Mononuclear cell (primary cell): ENCODE data around the gene FUCA1. TPM values are rescaled to one million over a fixed set of nuclear protein-coding genes. Genes with fewer than 3 reads are reported as not detected.
"Not testable (repeated sequence)": the region's sequence is repeated elsewhere in the genome, so short reads cannot be mapped to it uniquely, and the experiment has no call there.

Source experiments
- H3K27me3 ChIP-seq: 2 replicates; pipeline ENCODE4 v1.6.0; 2011; ENCODE audit warnings: low read length, control low read depth; ENCODE audit not compliant: insufficient read depth
- H3K4me1 ChIP-seq: 2 replicates; pipeline ENCODE4 v1.5.1; 2011; ENCODE audit warnings: mild to moderate bottlenecking, low read length, control low read depth; ENCODE audit not compliant: insufficient read depth
- H3K4me3 ChIP-seq: 2 replicates; pipeline ENCODE4 v1.5.1; 2011; ENCODE audit warnings: mild to moderate bottlenecking, low read length, moderate library complexity
- H3K9me3 ChIP-seq: 2 replicates; pipeline ENCODE4 v1.5.1; 2011; ENCODE audit warnings: low read depth, mild to moderate bottlenecking, control low read depth, low read length
- total RNA-seq: library from RNA; depleted of rRNA; stranded (reverse); fragments of >200 nt; gene quantifications from one replicate; pipeline ENCODE4 v1.2.3, GENCODE V29; 2012

The FUCA1 gene
- total RNA-seq, 1 donor = 8.8 TPM

- H3K4me1 ChIP-seq = peaks cover 58% of the 10 kb centered on the region
- H3K27me3 ChIP-seq = no peaks in the 10 kb centered on the region
- H3K9me3 ChIP-seq = no peaks in the 10 kb centered on the region
- no peak overlapping the region for H3K4me3 ChIP-seq
Observed at GRCh38 chr1:23805025-23805424, 63.1 kb downstream of the FUCA1 start.

DNA sequence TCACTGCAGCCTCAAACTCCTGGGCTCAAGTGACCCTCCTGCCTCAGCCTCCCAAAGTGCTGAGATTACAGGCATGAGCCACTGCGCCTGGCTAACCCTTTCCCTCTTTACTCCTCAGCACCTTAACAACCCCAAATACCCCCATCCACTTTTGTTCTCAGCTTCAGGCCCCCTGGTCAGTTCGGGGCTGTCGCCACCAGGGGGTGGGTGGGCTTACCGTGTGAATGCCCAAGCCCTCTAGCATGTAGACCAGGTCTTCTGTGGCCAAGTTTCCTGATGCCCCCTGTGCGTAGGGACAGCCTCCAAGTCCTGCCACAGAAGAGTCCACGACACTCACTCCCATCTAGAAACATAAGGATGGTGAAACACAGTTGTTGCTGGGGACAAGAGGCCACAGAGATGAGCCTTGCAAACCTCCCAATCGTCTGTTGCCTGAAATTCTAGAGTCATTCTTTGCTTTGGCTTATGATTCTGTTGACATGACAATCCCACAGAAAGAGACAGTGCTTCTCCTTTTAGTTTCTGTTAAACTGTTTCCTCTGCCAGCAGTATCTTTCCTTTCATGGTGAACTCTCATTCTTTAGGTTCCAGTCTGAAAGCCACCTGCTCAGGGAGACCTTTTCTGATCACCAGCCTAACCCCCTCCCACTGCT lies 63.8 kb downstream of the FUCA1 start:
- no peaks in the 10 kb centered on the region for H3K27me3 ChIP-seq
- no peaks in the 10 kb centered on the region for H3K9me3 ChIP-seq
- H3K4me1 ChIP-seq = peaks cover 58% of the 10 kb centered on the region
- H3K4me3 ChIP-seq = no peak overlapping the region

DNA sequence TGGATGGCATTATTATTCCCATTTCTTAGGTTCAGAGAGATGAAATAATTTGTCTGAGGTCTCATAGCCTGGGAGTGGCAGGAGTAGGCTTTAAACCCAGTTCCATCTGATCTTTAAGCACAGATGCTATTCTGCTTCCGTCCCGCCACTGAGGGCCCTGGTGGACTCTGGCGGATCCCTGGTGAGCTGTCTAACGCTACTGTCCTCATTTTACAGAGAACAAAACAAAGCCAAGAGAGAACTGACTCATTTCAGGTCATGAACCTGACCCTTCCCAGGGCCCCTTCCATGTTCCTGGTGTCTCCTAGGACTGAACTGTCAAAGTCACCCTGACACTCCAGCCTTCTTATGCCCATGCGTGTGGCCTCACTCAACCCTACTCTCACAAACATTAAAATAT lies 64.4 kb downstream of the FUCA1 start:
- Histone ChIP-seq H3K4me3 (no peak overlapping the region), H3K9me3 (no peaks in the 10 kb centered on the region), H3K4me1 (peaks cover 64% of the 10 kb centered on the region), H3K27me3 (no peaks in the 10 kb centered on the region)

- H3K27me3 ChIP-seq, H3K9me3 ChIP-seq, H3K4me3 ChIP-seq: not testable (repeated sequence)
- peaks cover 58% of the 10 kb centered on the region for H3K4me1 ChIP-seq
Observed at GRCh38 chr1:23802809-23803342, 65.2 kb downstream of the FUCA1 start.

DNA sequence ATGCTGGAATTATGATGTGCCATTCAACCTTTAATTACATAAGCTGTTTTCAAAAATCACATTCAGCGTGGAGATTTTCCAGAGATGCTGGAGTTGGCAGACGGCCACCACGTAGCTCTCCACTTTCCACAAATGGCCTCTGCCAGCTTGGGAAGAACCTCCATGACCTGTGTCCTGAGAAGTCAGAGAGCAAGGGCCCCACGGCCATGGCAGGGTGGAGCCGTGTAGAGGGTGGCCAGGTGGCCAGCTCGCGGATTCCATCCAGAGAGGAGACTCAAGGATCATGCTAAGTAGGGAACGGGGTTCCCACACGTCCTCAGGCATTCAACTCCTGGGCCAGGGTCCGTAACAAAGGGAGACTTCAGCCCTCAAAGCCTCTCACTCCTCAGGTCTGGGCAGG lies 66.2 kb downstream of the FUCA1 start:
- peaks cover 48% of the 10 kb centered on the region for H3K4me1 ChIP-seq
- no peaks in the 10 kb centered on the region for H3K9me3 ChIP-seq
- no peaks in the 10 kb centered on the region for H3K27me3 ChIP-seq
- no peak overlapping the region for H3K4me3 ChIP-seq

GRCh38 chr1:23801338-23801748 lies 66.7 kb downstream of the FUCA1 start:
- Histone ChIP-seq H3K9me3 (no peaks in the 10 kb centered on the region), H3K4me3 (peak overlapping the region; percentile 70), H3K27me3 (no peaks in the 10 kb centered on the region), H3K4me1 (peaks cover 42% of the 10 kb centered on the region)

GRCh38 chr1:23800400-23801337 lies 67.4 kb downstream of the FUCA1 start, which contains the start of gene GALE:
Gene GALE (minus strand): TSS chr1:23800754. CDS start chr1:23799007, 1,747 bp downstream.
- Histone ChIP-seq H3K4me3 (peak within 1 kb of the TSS; percentile 70), H3K27me3 (no peaks in the 10 kb centered on the region), H3K4me1 (peaks cover 41% of the 10 kb centered on the region), H3K9me3 (no peaks in the 10 kb centered on the region)

DNA sequence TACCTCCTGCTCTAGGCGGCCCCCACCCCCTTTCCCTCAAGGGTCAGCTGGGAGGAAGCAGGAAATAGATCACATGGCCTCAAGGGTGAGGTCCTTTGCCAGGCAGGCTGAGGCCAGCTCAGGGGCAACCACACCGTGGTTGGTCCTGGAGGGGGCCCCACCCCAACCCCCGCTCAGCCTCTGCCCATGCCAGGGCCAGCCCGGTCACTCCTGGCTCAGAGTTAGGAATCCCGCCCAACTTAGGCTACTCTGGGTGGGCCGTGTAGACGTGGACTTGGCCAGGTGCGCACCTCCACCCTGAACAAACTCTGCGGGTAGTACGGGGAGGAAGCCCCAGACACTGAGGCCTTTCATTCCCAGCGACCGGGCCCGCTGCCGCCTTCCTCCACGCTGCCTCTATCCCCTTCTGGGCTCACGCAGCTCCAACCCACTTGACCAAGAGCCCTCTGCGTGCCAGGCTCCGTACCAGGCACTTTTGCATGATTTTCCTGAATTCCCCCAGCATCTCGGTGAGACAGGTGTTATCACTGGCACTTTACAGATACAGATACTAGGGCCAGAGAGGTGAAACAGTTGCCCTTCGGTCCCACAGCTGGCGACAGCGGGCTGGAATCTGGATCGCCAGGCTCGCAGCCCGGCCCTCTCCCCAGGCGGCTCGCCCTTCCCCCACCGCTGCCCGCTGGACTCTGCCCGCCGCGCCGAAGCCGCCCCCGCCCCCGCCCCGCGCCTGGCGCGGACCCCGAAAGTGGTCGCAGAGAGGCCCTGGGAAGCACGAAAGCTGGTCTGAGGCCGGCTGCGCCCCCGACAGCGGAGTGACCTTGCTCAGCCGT lies 68.3 kb downstream of the FUCA1 start:
- H3K27me3 ChIP-seq = no peaks in the 10 kb centered on the region
- H3K4me1 ChIP-seq = peaks cover 33% of the 10 kb centered on the region
- H3K4me3 ChIP-seq = peak overlapping the region; percentile 70
- no peaks in the 10 kb centered on the region for H3K9me3 ChIP-seq

DNA sequence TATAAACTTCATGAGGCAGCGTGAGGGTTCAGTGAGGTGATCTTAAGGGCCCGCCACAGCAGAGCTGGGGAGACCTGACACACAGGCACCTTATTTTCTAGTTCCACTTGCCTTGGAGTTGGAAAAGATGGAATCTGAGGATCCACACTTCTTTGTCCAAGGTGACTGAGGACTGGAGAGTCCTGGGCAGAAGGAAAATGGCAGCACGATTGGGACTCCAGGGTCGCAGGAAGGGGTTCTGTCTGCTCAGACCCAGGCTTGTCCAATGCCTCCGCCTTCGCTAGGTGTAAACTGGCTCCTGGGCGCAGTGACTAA lies 68.9 kb downstream of the FUCA1 start:
- peaks cover 31% of the 10 kb centered on the region for H3K4me1 ChIP-seq
- no peak overlapping the region for H3K4me3 ChIP-seq
- H3K9me3 ChIP-seq = no peaks in the 10 kb centered on the region
- no peaks in the 10 kb centered on the region for H3K27me3 ChIP-seq

- no peaks in the 10 kb centered on the region for H3K9me3 ChIP-seq
- no peak overlapping the region for H3K4me3 ChIP-seq
- no peaks in the 10 kb centered on the region for H3K27me3 ChIP-seq
- peaks cover 26% of the 10 kb centered on the region for H3K4me1 ChIP-seq
Observed at GRCh38 chr1:23798662-23799142, 69.4 kb downstream of the FUCA1 start.

- Histone ChIP-seq H3K27me3 (no peaks in the 10 kb centered on the region), H3K4me3 (no peak overlapping the region), H3K4me1 (peaks cover 27% of the 10 kb centered on the region), H3K9me3 (no peaks in the 10 kb centered on the region)
Observed at GRCh38 chr1:23797478-23798448, 70.3 kb downstream of the FUCA1 start.

DNA sequence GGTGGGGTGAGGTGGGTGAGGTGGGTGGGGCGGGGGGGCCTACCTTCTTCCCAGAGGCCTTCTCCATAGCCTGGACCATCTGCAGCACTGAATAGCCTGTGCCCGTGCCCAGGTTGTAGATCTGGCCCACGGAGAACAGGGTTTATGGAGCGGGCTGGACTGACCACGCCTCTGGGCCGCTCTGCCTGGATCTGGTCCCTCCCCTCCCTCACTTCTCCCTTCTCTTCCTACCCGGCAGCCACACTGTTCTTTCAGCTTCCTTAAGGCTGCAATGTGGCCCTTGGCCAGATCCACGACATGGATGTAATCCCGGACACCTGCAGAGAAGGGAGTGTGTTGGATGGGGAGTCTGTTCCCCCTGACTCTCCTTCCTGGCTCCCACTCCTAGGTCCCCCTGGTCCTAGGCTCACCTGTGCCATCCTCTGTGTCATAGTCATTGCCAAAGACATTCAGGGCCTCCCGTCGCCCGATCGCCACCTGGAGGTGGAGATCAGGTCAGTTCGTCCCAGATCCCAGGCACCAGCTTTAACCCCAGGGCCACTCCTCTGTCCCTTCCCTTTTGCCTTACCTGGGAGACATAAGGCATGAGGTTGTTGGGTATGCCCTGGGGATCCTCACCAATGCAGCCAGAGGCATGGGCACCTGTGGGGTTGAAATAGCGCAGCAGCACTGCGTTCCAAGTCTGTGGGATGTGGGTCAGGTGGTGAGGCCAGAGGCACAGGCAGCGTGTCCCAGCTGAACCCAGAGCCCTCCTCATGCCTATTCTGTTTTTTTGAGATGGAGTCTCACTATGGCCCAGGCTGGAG lies 71.4 kb downstream of the FUCA1 start:
- no peak overlapping the region for H3K4me3 ChIP-seq

More for the DNA sequence above, 71.4 kb downstream of the FUCA1 start:
- peaks cover 34% of the 10 kb centered on the region for H3K4me1 ChIP-seq
- no peaks in the 10 kb centered on the region for H3K9me3 ChIP-seq
- H3K27me3 ChIP-seq = no peaks in the 10 kb centered on the region
